SHP77 treated with DMSO at 0.1 percent for 48 hours (cell line): ENCODE measurements around the gene PDCL3.

Source experiments
- DNase-seq: peaks from one replicate; lab custom pipeline; 2025; lab: John Stamatoyannopoulos, UW

Gene PDCL3

DNA sequence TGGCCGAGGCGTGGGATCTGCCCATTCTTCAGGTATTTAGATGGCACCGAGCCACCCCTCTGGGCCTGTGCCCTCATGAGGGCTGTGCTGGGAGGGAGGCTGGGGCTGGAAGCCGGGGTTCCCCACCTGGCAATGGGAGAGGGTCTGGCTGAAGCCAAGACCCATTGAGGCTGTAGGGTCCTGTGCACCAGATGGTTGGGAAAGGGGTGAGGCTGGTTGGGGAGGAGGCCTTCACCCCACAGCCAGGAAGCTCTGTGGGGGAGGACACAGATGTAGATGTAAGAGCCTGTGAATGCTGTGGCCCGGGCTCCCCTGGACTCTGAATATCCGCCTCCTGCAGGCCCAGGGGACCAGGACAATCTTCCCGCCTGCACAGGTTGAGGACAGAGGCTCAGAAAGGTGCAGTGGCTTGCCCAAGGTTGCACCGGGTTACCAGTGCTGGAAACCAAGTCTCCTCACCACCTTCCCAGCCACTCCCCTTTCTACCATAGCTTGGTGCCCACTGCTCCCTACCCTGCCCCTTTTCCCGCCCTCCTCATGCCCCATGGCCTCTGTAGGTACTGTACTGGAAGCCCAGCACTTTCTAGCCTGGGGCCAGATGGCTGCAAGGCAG lies 49.7 kb downstream of the PDCL3 start:
- no peak for DNase-seq

DNA sequence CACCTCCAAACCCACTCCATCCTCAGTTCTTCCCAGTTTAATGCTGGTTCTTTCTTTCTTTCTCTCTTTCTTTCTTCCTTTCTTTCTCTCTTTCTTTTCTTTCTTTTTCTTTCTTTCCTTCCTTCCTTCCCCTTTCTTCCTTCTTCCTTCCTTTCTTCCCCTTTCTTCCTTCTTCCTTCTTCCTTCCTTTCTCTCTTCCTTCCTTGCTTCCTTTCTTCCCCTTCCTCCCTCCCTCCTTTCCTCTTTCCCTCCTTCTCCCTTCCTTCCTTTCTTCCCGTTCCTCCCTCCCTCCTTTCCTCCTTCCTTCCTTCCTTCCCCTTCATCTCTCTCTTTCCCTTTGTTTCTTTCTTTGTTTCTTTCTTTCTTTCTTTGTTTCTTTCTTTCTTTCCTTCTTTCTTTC lies 50.9 kb downstream of the PDCL3 start:
- no peak for DNase-seq

DNA sequence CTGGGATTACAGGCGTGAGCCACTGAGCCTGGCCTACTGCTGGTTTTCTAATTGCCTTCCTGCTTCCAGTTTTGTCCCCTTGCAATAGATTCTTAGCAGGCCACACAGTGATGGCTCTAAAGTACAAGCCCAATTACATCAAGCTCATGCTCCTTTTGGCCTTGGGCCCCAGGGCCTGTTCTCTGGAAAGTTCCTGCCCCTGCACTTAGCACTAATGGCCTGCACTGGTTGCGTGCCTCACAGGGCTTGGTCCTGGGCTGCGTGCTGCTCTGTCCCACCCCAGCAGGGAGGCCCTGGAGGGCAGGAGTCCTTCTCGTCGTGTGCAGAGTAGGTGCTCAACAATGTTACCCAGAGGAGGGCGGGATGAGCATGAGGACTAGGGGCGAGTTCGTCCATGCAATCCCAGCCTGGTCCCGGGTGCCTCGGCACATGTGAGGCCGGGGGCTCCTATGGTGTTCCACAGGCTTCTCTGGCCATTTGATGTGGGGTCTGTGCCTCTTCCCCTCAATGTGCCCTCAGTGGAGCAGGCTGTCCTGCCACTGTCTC lies 51.7 kb downstream of the PDCL3 start:
- no peak for DNase-seq

DNA sequence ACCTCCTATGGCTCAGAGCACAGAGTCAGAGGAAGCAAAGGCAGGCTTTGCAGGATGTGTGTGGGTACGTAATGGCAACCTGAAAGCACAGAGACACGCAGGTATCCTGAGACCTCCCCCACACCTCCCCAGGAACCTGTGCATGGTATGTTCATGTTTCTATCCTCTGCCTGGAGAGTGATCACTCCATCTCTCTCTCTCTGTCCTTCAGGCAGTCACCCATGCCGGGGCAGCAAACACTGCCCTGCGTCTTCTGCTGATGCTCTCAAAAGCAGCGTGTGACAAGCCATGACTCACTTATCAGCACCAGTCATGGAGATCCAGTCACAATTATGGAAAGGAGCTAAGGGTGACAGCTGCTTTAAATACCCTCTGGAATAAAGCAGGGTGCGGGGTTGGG lies 52.7 kb downstream of the PDCL3 start:
- DNase-seq = no peak

DNA sequence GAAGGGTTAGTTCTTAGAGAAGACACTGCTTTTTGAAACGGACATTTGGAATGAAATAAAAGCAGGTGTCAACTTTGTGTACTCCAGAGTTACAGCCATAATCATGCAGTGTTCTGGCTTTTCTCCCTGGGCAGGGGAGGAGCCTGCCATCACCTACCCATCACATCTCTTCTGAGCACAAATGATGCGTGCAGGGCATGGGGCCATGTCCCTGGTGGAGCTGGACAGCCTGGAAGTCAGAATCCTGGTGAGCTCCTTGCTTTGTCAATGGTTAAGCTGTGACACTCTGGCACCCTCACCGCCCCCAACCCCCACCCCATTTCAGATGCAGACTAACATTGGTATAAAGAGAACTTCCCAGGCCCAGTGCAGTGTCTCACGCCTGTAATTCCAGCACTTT lies 53.1 kb downstream of the PDCL3 start:
- DNase-seq = no peak

DNA sequence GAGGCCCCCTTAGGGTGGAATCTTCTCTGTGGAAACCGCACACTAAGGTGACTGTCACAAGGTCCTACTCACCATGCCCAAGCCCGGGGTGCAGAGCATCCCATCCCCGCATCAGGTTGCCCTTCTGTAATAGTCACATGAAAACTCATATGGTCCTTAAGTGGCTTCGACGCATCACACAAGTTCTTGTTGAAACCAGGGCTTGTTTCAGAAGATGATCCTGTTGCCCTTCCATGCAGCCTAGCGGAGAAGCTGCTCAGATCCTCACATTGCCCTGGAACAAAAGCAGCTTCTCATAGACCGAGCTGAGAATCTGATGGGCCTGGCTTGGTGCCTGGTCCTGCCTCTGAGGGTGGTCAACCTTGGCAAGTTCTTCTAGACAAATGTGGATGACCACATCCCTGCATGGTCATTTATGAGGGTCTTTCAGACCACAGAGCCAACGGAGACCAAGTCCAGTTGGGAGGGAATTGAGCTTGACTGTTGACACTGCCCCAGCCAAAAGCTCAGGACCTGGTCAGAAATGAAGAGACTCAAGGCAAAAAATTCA lies 54.1 kb downstream of the PDCL3 start:
- DNase-seq = no peak

DNA sequence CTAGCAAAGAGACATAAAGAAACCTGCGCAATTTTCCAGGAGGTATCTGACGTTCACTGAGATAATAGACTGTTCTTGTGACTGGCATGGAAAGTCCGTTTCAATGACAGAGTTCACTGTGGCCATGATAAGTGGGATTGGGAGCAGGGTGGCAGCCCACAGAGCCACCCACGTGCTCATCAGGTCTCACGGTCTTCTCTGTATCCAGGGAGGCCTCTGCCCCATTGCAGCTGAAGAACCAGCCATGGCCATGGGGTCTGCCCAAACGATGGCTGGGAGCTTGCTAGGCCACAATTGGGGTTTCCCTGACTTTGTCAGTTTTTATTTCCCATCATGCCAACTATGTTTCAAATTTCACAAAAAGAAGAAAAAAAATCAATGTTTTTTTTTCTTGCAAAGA lies 57.2 kb downstream of the PDCL3 start:
- no peak for DNase-seq

DNA sequence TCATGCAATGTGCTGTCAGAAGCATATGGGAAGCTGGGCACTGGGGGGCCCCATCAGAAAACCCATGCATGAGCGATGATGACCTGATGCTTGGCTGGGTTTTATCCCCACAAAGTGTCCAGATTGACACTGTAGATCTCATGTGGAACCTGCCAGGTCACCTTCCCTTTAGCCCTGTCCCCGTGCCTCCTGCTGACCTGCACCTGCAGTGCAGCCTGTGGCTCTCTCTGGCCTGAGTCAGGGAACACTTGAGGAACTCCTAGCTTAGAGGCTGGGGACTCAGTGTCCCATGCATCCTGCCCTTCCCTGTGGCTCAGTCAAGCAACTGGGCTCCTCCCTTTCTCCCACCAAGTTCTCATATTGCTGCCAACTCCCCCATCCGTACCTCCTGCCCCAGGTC lies 57.7 kb downstream of the PDCL3 start:
- no peak for DNase-seq

DNA sequence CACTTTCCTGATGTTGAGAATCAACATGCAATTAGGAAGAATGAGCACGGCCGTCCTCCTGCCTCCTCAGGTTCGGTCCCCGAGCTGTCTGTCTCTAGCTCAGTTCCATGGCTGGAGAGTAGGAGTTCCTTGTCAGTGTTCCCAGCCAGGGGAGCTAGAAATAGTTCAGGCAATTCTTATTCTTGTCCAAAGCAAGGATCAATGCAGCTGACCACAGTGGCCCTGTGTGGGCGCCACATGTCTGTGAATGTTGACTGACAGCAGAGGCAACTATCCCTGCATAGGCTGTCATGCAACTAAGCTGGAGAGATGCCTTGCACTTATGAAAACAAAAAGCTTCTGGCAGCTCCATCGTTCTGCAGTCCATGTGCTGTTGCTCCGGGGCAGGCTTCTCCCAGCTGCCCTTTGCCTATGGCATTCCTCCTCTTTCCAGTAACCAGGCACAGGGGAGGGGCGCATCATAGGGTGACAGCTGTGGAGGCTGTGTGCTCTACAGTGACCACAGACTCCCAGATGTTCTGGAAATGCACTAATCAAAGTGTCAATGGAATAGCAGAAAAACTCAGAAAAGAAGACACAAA lies 58.7 kb downstream of the PDCL3 start:
- DNase-seq = no peak

DNA sequence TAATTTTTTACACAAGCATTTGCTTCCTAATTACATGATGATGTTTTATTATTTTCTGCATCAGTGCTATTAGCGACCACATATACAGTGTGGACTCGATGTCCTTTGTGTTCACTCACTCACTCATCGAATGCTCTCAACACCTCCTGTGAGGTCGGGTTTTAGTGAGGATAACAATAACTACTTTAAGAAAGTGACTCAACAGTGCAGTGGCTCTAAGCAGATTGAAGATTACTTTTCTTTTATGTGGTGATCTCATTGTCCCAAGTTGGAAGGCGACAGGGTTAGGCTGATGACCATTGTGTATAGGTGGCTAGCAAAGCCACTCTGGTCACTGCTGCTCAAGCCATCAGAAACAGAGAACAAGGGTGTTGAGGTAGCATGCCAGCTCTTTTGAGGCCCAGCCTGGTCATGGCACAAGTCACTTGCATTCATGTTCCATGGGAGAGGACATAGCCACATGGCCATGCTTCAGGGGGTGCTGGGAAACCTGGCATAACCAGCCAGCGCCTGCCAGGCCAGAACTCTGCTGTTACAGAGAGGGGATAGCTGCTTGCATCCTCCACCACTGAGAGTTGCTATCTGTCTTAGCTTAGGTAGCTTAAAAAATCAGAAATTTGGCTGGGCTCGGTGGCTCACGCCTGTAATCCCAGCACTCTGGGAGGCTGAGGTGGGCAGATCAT lies 60.4 kb downstream of the PDCL3 start:
- no peak for DNase-seq

DNA sequence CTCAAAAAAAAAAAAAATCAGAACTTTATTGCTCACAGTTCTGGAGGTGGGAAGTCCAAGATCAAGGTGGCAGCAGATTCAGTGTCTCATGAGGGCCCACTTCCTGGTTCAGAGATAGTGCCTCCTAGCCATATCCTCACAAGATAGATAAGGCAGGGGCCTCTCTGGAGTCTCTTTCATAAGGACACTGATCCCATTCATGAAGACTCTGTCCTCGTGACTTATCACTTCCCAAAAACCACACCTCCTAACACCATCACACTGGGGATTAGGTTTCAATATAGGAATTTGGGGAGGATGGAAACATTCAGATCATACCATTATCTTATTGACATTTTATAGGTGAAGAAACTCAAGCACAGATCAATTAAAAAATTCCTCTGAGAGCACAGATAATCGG lies 61.1 kb downstream of the PDCL3 start:
- DNase-seq = no peak

DNA sequence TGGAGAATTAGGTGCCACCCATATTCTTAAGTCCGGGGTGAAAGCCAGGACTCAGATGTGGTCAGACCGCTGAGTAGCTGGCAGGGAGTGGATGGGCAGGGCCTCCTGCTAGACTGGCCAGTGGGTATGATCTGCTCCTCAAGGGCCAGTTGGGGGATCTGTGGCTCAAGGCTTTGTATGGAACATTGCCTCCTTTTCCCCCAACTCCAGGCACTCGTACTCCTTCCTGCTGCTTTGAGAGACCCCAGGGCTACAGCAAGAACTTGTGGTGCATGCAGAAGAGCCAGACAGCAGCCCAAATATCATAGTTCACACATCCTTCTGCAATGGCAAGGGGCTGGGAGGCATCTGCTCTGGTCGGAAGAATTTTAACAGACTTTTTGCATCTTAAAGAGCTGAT lies 61.7 kb downstream of the PDCL3 start:
- DNase-seq = no peak

DNA sequence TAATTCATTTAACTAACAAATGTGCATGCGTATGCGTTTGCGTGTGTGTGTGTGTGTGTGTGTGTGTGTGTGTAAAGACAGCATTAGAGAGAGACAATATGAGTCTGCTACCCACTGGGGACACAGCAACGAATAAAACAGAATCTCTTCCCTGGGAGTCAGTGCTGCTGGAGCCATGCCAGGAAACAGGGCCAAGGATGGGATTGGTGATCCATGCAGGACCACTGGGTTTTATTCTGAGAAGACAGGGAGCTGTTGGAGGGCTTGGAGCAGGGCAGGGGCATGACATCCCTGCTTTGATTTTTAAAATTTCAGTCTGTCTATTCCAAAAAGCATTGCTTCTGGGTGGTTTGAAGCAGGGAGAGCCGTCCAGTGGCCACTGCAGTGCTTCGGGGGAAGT lies 62.9 kb downstream of the PDCL3 start:
- no peak for DNase-seq
